K562 (cell line): ENCODE measurements around the gene SCLT1. TPM values are rescaled to one million over a fixed set of nuclear protein-coding genes. Genes with fewer than 3 reads are reported as not detected.
A peak's percentile ranks its signal among the peaks of the same experiment; 100 is the strongest.

Experiments
- ASH1L ChIP-seq: fragments of 450-650 bp; IDR thresholded peaks from 2 replicates; pipeline ENCODE4 v1.6.1; 2018; ENCODE audit warnings: borderline replicate concordance, mild to moderate bottlenecking, low read depth; ENCODE audit not compliant: partially characterized antibody
- ATF3 ChIP-seq, 2 experiments: fragments of 450-650 bp in 1 of 2; sonication (generic) in 1 of 2; formaldehyde crosslinking in 1 of 2; IDR thresholded peaks in 1 of 2; conservative IDR thresholded peaks in 1 of 2; 2 replicates each; pipeline versions ENCODE4 v1.6.1 to v1.8.1; 2016 to 2023; ENCODE audit warnings: mild to moderate bottlenecking in 2 of 2, moderate library complexity in 2 of 2, inconsistent platforms in 1 of 2, missing genetic modification reagents in 1 of 2
- CEBPB ChIP-seq: fragments of 450-650 bp; IDR thresholded peaks from 2 replicates; pipeline ENCODE4 v1.6.1; 2016; ENCODE audit warnings: missing genetic modification characterization, missing compliant biosample characterization
- CHAMP1 ChIP-seq: fragments of 450-650 bp; IDR thresholded peaks from 2 replicates; pipeline ENCODE4 v1.6.1; 2016; ENCODE audit warnings: mild to moderate bottlenecking
- HINFP ChIP-seq: fragments of 450-650 bp; conservative IDR thresholded peaks from 2 replicates; pipeline ENCODE4 v1.6.1; 2016; ENCODE audit warnings: missing genetic modification characterization, low read depth, mild to moderate bottlenecking, control low read depth, missing compliant biosample characterization
- NBN ChIP-seq: fragments of 450-650 bp; IDR thresholded peaks from 2 replicates; pipeline ENCODE4 v1.6.1; 2016; ENCODE audit warnings: low read depth, mild to moderate bottlenecking
- POLR2A ChIP-seq: fragments of 450-650 bp; conservative IDR thresholded peaks from 2 replicates; pipeline ENCODE4 v1.6.1; 2016
- PRMT5 ChIP-seq: sonication (generic); formaldehyde crosslinking; IDR thresholded peaks from 2 replicates; pipeline ENCODE4 v1.5.0; 2020; ENCODE audit warnings: missing genetic modification reagents
- RFX1 ChIP-seq: fragments of 450-650 bp; IDR thresholded peaks from 2 replicates; pipeline ENCODE4 v1.6.1; 2016; ENCODE audit warnings: mild to moderate bottlenecking, moderate library complexity
- RFX7 ChIP-seq: fragments of 250-450 bp; sonication (Bioruptor Pico); IDR thresholded peaks from 2 replicates; pipeline ENCODE4 v1.5.1; 2021; ENCODE audit warnings: mild to moderate bottlenecking
- TAF7 ChIP-seq: fragments of 450-650 bp; IDR thresholded peaks from 2 replicates; pipeline ENCODE4 v1.6.1; 2016; ENCODE audit warnings: missing genetic modification characterization, missing compliant biosample characterization
- ZBTB40 ChIP-seq, 2 experiments: fragments of 450-650 bp in 1 of 2; sonication (generic) in 1 of 2; formaldehyde crosslinking in 1 of 2; IDR thresholded peaks; 2 replicates each; pipeline versions ENCODE4 v1.7.1 to v1.9.0; 2016 to 2022; ENCODE audit warnings: inconsistent platforms in 1 of 2, mild to moderate bottlenecking in 1 of 2, missing genetic modification reagents in 1 of 2
- polyA plus RNA-seq, 8 experiments: library from polyadenylated mRNA; depleted of rRNA in 4 of 8; stranded (reverse) in 5 of 8; unstranded in 3 of 8; fragments of >200 nt; fragmentation: Nextera tagmentation in 2 of 8; fragmentation: Illumina TruSeq in 1 of 8; extraction: Ambion mirVana in 2 of 8; extraction: Trizol in 1 of 8; gene quantifications; 2 replicates each; pipeline versions ENCODE4 v1.2.1 to v1.2.3, GENCODE V29; 2011 to 2014; ENCODE audit warnings: inconsistent platforms in 1 of 8, missing spikeins in 1 of 8
- total RNA-seq, 7 experiments: library from RNA; depleted of rRNA in 6 of 7; stranded (reverse); fragments of >200 nt in 6 of 7; fragmentation: Illumina TruSeq in 2 of 7; extraction: Trizol in 2 of 7; gene quantifications; 2 replicates each; pipeline versions ENCODE4 v1.2.1 to v1.2.3, GENCODE V29; 2011 to 2021; ENCODE audit warnings: low replicate concordance in 1 of 7

Gene SCLT1
- total and polyA plus RNA-seq, 9 of the 15 experiments (the other 6 are each of a cell fraction or from before 2014, with no cell fraction given): 8.0 to 31.9 (median 24.2) TPM

- TF ChIP-seq ATF3 (IDR thresholded peaks at IDR 0.05) (peak; percentile 100), ATF3 (CRISPR knock-in tag; conservative IDR thresholded peaks at IDR 0.05) (peak; percentile 99), RFX7 (no peak), POLR2A (peak; percentile 95), ZBTB40 (IDR thresholded peaks at IDR 0.05) (0 out of 2 replicates have a peak, but pooled peaks have one; percentile 41), ZBTB40 (CRISPR knock-in tag; IDR thresholded peaks at IDR 0.05) (0 out of 2 replicates have a peak, but pooled peaks have one; percentile 35), CHAMP1 (peak; percentile 56; the same call in 1 of the 2 replicates), CEBPB (peak; percentile 99), PRMT5 (CRISPR knock-in tag) (no peak), ASH1L (no peak), NBN (peak; percentile 77), RFX1 (peak; percentile 63), HINFP (tag) (no peak), TAF7 (peak; percentile 63; the same call in 1 of the 2 replicates)
Measured at GRCh38 chr4:129093191-129093920, at the start of gene SCLT1 (continued).
